Measurements from ENCODE around the gene CCL11.

The CCL11 gene

DNA sequence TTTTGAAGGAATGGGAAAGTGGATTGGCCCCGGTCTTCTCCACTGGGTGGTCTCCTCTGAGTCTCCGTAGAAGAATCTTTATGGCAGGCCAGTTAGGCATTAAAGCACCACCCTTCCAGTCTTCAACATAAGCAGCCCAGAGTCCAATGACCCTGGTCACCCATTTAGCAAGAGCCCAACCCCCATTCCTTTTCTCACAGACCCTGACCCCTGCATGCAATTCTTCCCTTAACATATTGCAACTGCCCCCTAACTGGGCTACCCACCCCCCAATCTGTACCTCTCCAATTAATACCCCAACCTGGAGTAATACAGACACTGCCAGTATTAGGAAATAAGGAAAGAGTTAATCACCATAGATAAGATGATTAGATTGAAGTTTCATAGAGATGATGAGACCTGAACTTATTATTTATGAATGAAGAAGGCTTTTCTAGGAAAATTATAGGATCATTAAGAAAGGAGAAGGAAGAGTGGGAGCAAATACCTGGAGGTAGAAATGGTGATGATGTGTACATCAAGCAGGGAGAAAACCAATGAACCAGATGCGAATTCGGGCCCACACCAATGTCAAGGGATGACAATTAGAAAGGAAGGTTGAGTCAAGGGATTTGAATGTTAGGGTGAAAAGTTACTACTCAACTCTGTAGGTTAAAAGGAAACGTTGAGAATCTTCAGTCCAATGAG is 28.1 kb upstream of the CCL11 start:
- H3K27ac ChIP-seq, result no peak overlapping the region

DNA sequence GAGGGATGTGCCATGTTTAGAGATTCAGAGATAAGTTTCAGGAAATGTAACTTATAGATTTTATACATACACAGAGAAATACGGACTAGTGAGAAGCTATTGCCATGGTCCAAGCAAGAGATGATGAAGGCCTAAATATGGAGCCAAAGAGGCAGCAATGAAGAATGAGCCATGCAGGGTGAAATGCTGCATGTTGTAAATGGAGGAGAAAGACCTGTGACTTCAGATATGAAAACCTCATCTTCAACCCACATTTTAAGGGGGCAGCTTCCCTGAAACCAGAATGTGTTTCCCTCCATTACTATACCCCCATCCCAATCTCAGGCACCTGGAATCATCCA is 27.6 kb upstream of the CCL11 start:
- no peak overlapping the region for H3K27ac ChIP-seq

More for the DNA sequence above, 28.1 kb upstream of the CCL11 start:
- TF ChIP-seq, protein P1, sequence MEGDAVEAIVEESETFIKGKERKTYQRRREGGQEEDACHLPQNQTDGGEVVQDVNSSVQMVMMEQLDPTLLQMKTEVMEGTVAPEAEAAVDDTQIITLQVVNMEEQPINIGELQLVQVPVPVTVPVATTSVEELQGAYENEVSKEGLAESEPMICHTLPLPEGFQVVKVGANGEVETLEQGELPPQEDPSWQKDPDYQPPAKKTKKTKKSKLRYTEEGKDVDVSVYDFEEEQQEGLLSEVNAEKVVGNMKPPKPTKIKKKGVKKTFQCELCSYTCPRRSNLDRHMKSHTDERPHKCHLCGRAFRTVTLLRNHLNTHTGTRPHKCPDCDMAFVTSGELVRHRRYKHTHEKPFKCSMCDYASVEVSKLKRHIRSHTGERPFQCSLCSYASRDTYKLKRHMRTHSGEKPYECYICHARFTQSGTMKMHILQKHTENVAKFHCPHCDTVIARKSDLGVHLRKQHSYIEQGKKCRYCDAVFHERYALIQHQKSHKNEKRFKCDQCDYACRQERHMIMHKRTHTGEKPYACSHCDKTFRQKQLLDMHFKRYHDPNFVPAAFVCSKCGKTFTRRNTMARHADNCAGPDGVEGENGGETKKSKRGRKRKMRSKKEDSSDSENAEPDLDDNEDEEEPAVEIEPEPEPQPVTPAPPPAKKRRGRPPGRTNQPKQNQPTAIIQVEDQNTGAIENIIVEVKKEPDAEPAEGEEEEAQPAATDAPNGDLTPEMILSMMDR (conservative IDR thresholded peaks at IDR 0.05), result no peak

DNA sequence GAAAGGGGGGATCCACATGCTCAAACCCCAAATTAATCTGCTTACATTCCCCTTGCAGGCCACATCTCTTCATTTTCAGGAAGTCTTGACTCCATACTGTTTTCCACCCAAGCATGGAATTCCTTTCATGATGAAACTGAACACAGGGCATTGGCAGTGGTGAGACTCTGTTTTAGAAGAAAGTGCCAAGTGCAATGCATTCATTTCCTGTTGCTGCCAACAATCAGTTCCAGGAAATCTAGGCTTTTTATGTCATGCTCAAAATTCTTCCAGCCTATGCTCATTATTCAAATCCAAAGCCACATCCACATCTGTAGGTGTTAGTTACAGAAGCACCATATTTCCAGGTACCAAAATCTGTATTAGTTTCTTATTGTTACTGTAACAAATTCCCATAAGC is 26.4 kb upstream of the CCL11 start:
- H3K27ac ChIP-seq, result no peak overlapping the region
- TF ChIP-seq, protein P1 (conservative IDR thresholded peaks at IDR 0.05), result no peak

More for the DNA sequence above, 27.6 kb upstream of the CCL11 start:
- TF ChIP-seq, protein P1 (conservative IDR thresholded peaks at IDR 0.05), result no peak

DNA sequence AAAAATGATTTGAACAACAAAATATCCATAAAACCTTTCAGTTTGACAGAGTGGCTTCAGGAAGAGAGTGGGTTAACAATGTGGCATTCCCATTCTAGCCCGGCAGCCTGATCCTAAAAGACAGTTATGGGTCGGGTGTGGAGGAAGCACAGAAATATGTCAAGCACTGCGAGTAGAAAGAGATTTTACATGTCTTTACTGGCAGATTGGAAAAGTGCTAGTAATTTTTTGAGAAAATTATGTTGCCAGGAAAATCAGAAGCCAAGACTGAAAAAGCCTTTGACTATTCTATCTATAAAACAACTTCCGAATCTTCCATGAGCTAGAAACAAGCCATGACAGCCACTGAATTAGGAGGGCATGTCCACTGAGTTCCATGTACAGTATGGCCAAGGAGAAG is 24.7 kb upstream of the CCL11 start:
- no peak overlapping the region for H3K27ac ChIP-seq
- TF ChIP-seq, protein P1 (conservative IDR thresholded peaks at IDR 0.05), result no peak

DNA sequence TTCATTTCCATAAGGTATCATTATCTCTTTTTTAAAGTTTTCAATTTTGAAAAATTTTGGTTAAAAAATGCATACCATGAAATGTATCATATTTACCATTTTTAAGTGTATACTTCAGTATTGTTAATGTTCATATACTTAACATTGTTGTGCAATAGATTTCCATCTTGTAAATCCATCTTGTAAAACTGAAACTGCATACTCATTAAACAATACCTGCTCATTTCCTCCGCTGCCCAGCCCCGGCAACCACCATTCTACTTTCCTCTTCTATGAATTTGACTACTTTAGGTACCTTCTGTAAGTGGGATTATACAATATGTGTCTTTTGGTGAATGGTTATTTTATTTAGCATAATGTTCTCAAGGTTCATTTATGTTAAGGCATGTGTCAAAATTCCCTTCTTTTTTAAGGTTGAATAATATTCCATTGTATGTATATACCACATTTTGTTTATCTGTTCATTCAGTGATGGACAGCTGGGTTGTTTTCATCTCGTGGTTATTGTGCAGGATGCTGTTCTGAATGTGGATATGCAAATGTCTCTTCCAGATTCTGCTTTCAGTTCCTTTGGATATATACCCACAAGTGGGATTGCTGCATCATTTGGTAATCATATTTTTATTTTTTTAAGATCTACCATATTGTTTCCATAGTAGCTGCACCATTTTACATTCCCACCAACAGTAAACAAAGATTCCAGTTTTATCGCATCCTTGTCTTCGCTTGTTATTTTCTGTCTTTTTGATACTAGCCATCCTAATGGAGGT is 23.8 kb upstream of the CCL11 start:
- TF ChIP-seq, protein P1 (conservative IDR thresholded peaks at IDR 0.05), result no peak
- H3K27ac ChIP-seq, result no peak overlapping the region

DNA sequence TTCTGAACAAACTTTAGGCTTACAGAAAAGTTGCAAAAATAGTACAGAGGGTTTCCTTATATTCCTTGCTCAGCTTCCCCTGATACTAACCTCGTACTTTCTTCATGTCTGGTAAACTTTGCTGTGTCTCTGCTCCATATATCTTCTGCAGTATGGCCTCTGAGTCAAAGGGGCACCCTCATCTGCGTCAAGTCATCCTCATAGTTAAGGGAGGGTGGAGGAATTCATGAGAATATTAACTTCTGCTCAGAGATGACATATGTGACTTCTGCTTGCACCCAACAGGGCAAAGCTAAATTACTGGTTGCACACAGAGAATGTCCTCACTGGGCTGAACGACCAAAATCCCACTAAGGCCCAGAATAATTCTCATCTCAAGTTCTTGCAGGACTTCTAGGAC is 19.8 kb upstream of the CCL11 start:
- no peak overlapping the region for H3K27ac ChIP-seq
- TF ChIP-seq, protein P1 (conservative IDR thresholded peaks at IDR 0.05), result no peak

DNA sequence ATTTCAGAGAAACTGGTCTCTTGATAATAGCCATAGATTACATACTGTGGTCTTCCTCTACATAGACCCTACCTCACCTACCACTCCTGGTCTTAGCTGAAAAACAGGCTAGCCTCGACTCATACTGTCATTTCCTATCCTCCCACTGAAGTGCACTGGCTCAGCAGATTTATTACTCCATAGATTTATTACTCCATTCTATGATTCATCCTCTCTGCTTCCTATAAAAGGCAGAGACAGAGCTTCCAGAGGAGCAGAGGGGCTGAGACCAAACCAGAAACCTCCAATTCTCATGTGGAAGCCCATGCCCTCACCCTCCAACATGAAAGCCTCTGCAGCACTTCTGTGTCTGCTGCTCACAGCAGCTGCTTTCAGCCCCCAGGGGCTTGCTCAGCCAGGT is 15.6 kb upstream of the CCL11 start, which contains the start of gene CCL7:
TSS of gene CCL7 (plus strand) at position 253 of the 400 bp plus-strand sequence. CDS start at position 323, 70 bp downstream.
- TF ChIP-seq, protein P1 (conservative IDR thresholded peaks at IDR 0.05), result no peak
- H3K27ac ChIP-seq, result no peak within 1 kb of the TSS
